Psoas muscle (tissue), 8 donors: ENCODE measurements around the gene FREM1. TPM values are rescaled to one million over a fixed set of nuclear protein-coding genes. Genes with fewer than 3 reads are reported as not detected.

Source experiments
- ATAC-seq, 4 donors: fragments of 200-7000 bp; cut with Tn5 transposase; one replicate each; pipeline ENCODE4 v1.9.1; 2020; ENCODE audit warnings: moderate library complexity in 3 of 4, mild to moderate bottlenecking in 2 of 4
- DNase-seq, 2 donors: peaks; one replicate each; pipeline ENCODE4 v3.0.0-alpha.2; 2020
- H3K27ac ChIP-seq: fragments of 200-600 bp; one replicate; pipeline ENCODE4 v1.8.0; 2022
- H3K27me3 ChIP-seq, 3 donors: fragments of 200-600 bp in 1 of 3; one replicate each; pipeline versions ENCODE4 v1.6.1 to v1.8.0; 2013 to 2022; ENCODE audit warnings: low read length in 2 of 3, mild to moderate bottlenecking in 2 of 3, moderate library complexity in 1 of 3; ENCODE audit not compliant: insufficient read depth in 3 of 3
- H3K36me3 ChIP-seq, 2 donors: fragments of 200-600 bp in 1 of 2; one replicate each; pipeline versions ENCODE4 v1.6.1 to v1.8.0; 2013 to 2022; ENCODE audit warnings: low read depth in 1 of 2, mild to moderate bottlenecking in 1 of 2, moderate library complexity in 1 of 2; ENCODE audit not compliant: insufficient read depth in 1 of 2
- H3K4me1 ChIP-seq: fragments of 200-600 bp; one replicate; pipeline ENCODE4 v1.8.0; 2022
- H3K4me3 ChIP-seq: fragments of 200-600 bp; one replicate; pipeline ENCODE4 v1.8.0; 2022; ENCODE audit warnings: mild to moderate bottlenecking
- H3K9me3 ChIP-seq: fragments of 200-600 bp; one replicate; pipeline ENCODE4 v1.8.0; 2022
- WGBS, 3 donors: extraction: QIAGEN DNeasy Blood & Tissue Kit; methylation state at CpG; one replicate each; pipeline versions ENCODE4 v1.1.6 to v1.1.7; 2013; 5-methylcytosine and 5-hydroxymethylcytosine counted together
- intact Hi-C, 2 donors: fragments of 100-400 bp; cut with DNase I; formaldehyde crosslinking; loops; one replicate each; pipeline versions ENCODE4 v1.11.0 to v1.14.2; 2022
- polyA plus RNA-seq, 3 donors: library from polyadenylated mRNA; stranded (reverse); fragments of 200-250 nt; gene quantifications; one replicate each; pipeline ENCODE4 v1.2.3, GENCODE V29; 2013
- total RNA-seq, 4 donors: library from RNA; stranded (reverse); fragmentation: NEBNext Ultra II Directional in 2 of 4; extraction: Animal tissue kit (Norgen Biotek cat#: 25700) in 2 of 4; gene quantifications; one replicate each; pipeline versions ENCODE4 v1.2.1 to v1.2.4, GENCODE V29; 2021 to 2023
- TF ChIP-seq, protein P1 (sequence below): fragments of 200-600 bp; IDR thresholded peaks from one replicate; pipeline ENCODE4 v1.8.0; 2022; ENCODE audit warnings: antibody characterized with exemption
- donor health status: healthy with polysubstance abuse.
- donor health status: DM: no; HTN: no; CAD: no; lungs with moderate emphysema.
- donor health status: Bipolar disorder and iron deficiency.
- donor health status: healthy.
- donor health status: DM: yes; HTN: yes; CAD: no.
- donor health status: DM: no; HTN: no; CAD: no.
- donor health status: DM: no; HTN: no; CAD: no.
- donor health status: DM: yes; HTN: yes; CAD: no.

The FREM1 gene
- total and polyA plus RNA-seq, 7 donors: 0.20 to 3.7 (median 0.79) TPM

DNA sequence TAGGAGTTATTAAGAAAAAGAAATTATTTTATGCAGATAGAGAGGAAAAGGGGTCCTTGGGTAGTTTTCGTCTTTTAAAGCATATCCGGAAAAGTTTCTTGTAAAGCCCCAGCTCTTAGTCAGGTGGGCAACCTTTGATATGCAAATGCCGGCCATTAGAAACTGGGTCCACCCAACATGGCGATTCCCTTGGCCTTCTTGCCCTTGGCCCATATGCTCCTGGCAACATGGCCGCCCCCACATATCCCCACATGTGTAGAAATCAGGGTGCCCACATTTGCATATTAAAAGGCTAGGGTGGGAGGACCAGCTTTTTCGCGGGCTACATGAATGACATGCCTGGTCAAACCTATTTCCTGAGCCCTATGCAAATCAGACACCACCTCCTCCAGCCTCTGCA is 73.3 kb downstream of the FREM1 start:
- ATAC-seq (no peak), DNase-seq (no peak)
- no peaks in the 10 kb centered on the region for H3K27me3 ChIP-seq
- H3K27ac ChIP-seq: no peak overlapping the region
- TF ChIP-seq, protein P1, sequence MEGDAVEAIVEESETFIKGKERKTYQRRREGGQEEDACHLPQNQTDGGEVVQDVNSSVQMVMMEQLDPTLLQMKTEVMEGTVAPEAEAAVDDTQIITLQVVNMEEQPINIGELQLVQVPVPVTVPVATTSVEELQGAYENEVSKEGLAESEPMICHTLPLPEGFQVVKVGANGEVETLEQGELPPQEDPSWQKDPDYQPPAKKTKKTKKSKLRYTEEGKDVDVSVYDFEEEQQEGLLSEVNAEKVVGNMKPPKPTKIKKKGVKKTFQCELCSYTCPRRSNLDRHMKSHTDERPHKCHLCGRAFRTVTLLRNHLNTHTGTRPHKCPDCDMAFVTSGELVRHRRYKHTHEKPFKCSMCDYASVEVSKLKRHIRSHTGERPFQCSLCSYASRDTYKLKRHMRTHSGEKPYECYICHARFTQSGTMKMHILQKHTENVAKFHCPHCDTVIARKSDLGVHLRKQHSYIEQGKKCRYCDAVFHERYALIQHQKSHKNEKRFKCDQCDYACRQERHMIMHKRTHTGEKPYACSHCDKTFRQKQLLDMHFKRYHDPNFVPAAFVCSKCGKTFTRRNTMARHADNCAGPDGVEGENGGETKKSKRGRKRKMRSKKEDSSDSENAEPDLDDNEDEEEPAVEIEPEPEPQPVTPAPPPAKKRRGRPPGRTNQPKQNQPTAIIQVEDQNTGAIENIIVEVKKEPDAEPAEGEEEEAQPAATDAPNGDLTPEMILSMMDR: no peak
- H3K4me3 ChIP-seq: no peak overlapping the region
- H3K4me1 ChIP-seq: no peaks in the 10 kb centered on the region
- no peaks in the 10 kb centered on the region for H3K36me3 ChIP-seq
- WGBS, 3 donors: 95 to 98% (median 97%) methylated on average over 7 of the region's 7 CpGs
- H3K9me3 ChIP-seq: no peaks in the 10 kb centered on the region
- intact Hi-C loops: loop anchor here in 1 of 2 donors (10.0 kb wide), 1 partner anchor 52 kb away; no protein-coding TSS in a partner anchor

DNA sequence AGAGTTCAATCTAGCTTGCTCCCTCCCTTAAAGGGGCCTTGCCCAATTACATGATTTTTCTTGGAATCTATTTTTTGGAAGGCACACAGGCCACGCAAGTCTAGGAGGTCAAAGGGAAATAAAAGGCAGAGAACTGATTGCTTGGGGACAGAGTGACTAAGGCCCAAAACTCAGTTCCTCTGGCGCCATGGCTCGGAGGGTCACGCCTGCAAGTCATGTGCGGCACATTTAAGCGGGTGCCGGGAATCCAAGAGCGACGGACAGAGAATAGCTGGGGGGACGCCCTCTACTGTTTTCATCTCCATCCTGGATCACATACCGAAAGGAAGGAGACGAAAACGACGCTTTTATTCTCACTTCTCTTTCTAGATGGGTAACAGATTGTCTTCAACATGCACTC is 78.6 kb downstream of the FREM1 start:
- no peaks in the 10 kb centered on the region for H3K9me3 ChIP-seq
- 94 to 98% (median 95%) methylated on average over 14 of the region's 14 CpGs for WGBS, 3 donors
- TF ChIP-seq, protein P1: no peak
- H3K27ac ChIP-seq: no peak overlapping the region
- H3K4me1 ChIP-seq: no peaks in the 10 kb centered on the region
- ATAC-seq: no peak
- no peak overlapping the region for H3K4me3 ChIP-seq
- DNase-seq: no peak
- intact Hi-C loops: loop anchor here in 1 of 2 donors (10.0 kb wide), 1 partner anchor 47 kb away; no protein-coding TSS in a partner anchor
- H3K36me3 ChIP-seq: no peaks in the 10 kb centered on the region
- H3K27me3 ChIP-seq: no peaks in the 10 kb centered on the region

DNA sequence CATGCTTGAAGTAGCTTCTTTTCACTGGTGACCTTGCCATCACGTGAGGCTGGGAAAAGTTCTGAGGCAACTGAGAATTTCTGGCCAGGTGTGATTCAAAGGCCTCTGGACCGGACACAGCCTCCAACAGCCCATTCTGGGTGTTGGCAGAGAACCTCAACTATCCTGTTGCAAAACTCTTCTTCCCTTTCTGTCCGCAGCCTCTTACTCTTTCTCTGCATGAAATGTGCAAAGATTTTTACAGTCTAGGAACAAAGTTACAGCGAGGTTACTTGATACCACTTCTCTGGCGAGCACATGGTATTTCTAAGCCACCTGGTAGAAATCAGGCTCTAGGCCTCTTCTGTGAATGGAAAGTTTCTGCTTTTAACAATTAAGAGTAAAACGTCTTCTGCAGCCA is 79.2 kb downstream of the FREM1 start:
- Histone ChIP-seq H3K27me3 (no peaks in the 10 kb centered on the region), H3K9me3 (no peaks in the 10 kb centered on the region), H3K27ac (no peak overlapping the region), H3K36me3 (no peaks in the 10 kb centered on the region), H3K4me3 (no peak overlapping the region), H3K4me1 (no peaks in the 10 kb centered on the region)
- TF ChIP-seq, protein P1: no peak
- ATAC-seq: peak; percentile 24 to 52 (median 34)
- WGBS, 3 donors: 29 to 48% (median 43%) methylated on average over 6 of the region's 6 CpGs
- intact Hi-C loops: loop anchor here in 1 of 2 donors (10.0 kb wide), 1 partner anchor 46 kb away; no protein-coding TSS in a partner anchor
- DNase-seq: no peak

DNA sequence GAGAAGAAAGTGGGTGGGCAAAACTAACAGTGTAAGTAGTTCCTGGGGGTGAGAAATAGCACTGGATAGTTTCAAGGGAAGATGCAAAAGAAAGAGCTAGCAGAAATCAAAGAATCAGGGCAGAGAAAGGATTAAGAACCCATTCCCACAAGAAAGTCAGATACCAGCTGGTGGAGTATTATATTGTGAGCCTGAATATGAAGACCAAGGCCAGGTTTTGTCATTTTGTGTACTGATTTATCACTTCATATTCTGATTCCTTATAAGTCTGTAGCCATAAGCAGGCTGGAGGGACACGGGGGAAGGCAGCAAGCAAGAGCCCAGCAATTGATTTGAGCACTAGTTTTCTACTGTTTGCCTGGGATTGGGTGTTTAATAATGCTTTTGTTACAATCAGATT is 80.2 kb downstream of the FREM1 start:
- Histone ChIP-seq H3K4me3 (no peak overlapping the region), H3K27ac (no peak overlapping the region), H3K4me1 (no peaks in the 10 kb centered on the region), H3K36me3 (no peaks in the 10 kb centered on the region), H3K27me3 (no peaks in the 10 kb centered on the region), H3K9me3 (no peaks in the 10 kb centered on the region)
- DNase-seq (no peak), ATAC-seq (no peak)
- intact Hi-C loops: loop anchor here in 1 of 2 donors (10.0 kb wide), 1 partner anchor 45 kb away; no protein-coding TSS in a partner anchor
- 68 to 71% (median 69%) methylated on average over 1 of the region's 1 CpG for WGBS, 3 donors
- TF ChIP-seq, protein P1: no peak

DNA sequence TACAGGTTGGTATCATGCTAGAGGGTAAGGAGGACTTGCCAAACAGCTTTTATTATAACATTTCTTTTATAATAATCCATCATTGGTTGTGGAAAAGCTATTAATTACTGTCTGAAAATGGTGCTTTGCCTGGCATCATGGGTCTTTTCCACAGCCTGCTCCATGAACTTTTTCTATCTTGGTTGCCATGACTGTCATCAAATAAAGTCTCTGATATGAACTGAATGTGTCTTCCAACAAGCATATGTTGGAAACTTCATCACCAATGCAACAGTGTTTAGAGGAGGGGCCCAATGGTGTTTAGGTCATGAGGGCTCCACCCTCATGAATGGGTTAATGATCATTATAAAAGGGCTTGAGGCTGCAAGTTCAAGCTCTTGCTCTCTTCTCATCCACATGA is 81.0 kb downstream of the FREM1 start:
- Histone ChIP-seq H3K27me3 (no peaks in the 10 kb centered on the region), H3K27ac (no peak overlapping the region), H3K4me3 (no peak overlapping the region), H3K4me1 (no peaks in the 10 kb centered on the region), H3K36me3 (no peaks in the 10 kb centered on the region), H3K9me3 (no peaks in the 10 kb centered on the region)
- intact Hi-C loops: no loop called here
- no peak for DNase-seq
- ATAC-seq: no peak
- TF ChIP-seq, protein P1: no peak
